HG03280 (cell line): ENCODE results near the gene LAMB2.

Experiments used
- ATAC-seq: cut with Tn5 transposase; IDR thresholded peaks from one replicate; pipeline ENCODE4 v1.9.1; 2021; ENCODE audit warnings: mild to moderate bottlenecking, moderate library complexity; ENCODE audit not compliant: unreplicated experiment

LAMB2 gene

GRCh38 chr3:49122022-49122421 lies 10.8 kb downstream of the LAMB2 start:
- no peak for ATAC-seq

GRCh38 chr3:49121132-49121736 lies 11.6 kb downstream of the LAMB2 start:
- ATAC-seq, result peak; percentile 10

DNA sequence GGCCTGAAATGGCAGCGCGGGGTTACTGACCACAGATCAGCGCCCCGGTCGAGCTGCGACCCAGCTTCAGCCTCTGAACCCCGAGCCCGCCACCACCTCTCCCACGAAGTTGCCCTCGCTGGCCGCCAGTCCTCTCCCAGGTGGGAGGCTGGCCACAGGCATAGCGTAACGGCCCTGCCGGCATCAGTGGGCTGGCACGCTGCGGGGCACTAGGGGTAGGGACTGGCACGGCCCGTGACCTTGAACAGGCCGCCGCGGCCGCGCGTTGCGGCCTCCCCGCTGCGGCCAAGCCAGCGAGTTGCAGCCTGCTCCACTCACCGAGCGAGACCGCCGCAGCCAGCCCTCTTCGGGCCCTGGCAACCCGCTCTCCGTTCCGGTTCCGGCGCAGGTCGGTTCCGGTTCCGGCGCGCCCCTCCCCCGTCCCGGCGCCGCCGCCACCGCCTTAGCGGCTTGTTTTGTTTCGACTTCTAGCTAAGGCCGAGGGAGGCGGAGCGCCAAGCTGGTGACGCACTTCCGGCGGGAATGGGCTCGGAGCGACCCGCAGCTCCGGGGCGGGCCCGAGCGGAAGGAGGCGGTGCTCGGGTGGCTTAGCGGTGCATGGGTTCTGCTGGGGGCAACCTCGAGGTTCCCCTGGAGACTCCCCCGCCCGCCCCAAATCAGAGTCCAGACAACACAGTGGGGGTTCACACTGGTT lies 12.3 kb downstream of the LAMB2 start, which contains the start of gene USP19:
Gene USP19, minus strand, starts transcription at position 386 of the 694 bp plus-strand sequence. CDS start 1,678 bp downstream, outside the sequence.
- peak; percentile 79 for ATAC-seq

- no peak for ATAC-seq
These were observed 12.8 kb downstream of the LAMB2 start for GRCh38 chr3:49120096-49120437.

DNA sequence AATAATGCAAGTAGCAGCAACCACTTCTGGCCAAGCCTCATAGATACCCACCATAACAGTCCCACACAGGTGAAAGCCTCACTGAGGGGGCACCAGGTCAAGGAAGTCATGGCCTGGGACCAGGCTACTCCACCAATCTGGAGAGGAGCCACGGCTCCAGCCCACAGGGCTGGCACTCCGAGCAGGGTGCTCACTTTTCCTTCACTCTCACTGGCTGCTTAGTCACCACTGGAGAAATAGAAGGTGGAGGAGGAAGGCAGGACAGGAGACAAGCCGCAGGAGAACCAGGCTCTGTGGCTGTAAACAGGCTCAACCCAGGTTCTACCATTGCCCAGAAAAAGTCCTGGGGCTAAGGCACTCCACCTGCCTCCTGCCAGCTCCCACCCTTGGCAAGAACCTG lies 13.4 kb downstream of the LAMB2 start:
- ATAC-seq, result no peak

GRCh38 chr3:49119036-49119435 lies 13.8 kb downstream of the LAMB2 start:
- no peak for ATAC-seq

- no peak for ATAC-seq
These were observed 20.6 kb downstream of the LAMB2 start for GRCh38 chr3:49112262-49112661.

DNA sequence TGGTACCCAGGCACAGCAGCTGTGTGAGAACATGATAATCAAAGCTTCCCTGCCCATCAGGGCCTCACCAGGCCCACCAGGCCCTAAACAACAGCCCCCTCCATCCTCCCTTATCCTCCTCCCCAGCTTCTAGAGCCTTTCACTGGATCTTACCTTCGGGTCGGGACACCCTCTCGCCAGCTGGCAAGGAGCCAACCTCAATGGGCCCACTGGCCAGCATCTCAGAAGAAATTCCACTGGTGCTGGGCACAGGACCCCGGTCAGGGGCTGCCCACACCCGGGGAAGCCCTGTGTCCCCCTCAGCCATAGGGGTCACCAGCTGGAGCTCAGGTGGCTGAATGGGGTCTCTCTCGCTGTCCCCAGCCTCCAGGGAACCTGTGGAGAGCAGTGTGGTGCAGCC lies 21.5 kb downstream of the LAMB2 start:
- ATAC-seq, result no peak

GRCh38 chr3:49110780-49111179 lies 22.1 kb downstream of the LAMB2 start:
- no peak for ATAC-seq

DNA sequence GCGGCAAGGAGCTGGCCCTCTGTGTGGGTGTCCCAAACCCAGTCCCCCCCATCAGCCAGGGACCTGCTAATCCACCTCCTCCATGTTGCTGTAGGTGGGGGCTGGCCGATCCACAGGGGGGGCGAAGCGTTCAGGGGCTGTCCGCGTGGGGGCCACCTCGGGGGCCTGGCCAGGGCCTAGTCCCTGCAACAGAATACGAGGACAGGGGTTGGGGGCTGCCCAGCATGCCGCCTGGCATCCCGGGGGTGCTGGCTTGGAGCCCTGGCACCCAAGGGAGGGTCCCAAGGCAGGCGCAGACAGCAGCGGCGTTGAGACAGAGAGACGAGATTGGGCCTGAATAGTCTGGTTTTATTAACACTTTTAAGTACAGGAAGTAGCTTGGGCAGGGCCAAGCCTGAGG lies 24.5 kb downstream of the LAMB2 start:
- no peak for ATAC-seq

DNA sequence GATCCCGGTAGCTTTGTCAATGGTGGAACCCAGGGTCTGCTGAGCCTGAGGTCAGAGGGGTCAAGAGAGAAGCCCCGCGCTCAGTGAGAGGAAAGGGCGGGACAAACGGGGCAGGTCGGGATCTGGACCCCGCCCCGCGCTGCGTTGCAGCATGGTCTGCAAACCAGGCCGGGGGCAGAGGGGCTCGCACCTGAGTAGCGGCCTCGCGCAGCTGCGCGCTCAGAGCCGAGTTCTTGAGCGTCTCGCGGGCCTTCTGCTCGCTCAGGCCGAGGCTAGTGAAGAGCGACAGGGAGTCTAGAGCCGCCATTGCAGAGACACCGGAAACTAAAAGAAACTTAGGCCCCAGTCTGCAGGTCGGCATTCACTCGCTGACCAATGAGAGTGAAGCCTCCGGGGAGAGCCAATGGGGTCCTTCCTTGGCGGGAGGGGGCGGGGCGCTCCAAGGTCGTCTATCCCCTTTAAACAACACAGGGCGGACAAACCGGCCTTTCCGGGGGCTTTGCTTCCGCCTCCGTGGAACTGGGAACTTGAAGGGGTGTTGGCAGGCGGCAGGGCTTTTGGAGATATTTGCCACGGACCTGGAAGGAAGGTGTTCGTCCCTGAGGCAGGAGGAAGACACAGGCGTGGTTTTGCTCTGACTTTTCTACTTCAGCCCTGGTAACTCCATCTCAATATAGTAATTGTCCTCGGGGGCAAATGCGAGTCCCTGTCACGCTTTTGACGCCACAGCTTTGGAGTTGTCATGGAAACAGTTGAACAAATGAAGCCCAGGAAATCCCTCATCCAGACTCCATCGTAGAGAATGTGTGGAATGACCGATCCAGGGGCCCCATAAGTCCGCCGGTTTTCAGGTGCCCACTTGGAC lies 28.2 kb downstream of the LAMB2 start, which contains the start of gene QARS1:
Gene QARS1, minus strand, starts transcription at position 331 of the 865 bp plus-strand sequence. Its CDS starts 24 bp downstream, at position 307.
- peak; percentile 91 for ATAC-seq

DNA sequence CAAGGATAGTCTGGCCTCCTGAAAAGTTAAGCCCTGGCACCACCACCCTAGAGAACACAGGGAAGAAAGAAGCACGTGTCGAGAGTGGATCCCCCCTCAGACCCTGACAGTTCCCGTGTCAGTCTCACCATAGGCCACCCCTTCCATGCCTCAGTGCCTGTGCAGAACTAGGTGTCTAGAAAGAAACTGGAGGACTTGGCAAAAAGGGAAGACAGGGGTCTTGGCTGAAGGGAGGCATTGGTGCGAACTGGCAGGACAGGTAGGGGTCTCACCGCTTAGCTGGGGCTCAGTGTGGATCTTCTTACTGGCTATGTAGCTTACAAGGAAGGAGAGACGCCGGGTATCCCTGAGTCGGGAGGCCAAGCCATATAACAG lies 28.8 kb downstream of the LAMB2 start:
- ATAC-seq, result no peak

DNA sequence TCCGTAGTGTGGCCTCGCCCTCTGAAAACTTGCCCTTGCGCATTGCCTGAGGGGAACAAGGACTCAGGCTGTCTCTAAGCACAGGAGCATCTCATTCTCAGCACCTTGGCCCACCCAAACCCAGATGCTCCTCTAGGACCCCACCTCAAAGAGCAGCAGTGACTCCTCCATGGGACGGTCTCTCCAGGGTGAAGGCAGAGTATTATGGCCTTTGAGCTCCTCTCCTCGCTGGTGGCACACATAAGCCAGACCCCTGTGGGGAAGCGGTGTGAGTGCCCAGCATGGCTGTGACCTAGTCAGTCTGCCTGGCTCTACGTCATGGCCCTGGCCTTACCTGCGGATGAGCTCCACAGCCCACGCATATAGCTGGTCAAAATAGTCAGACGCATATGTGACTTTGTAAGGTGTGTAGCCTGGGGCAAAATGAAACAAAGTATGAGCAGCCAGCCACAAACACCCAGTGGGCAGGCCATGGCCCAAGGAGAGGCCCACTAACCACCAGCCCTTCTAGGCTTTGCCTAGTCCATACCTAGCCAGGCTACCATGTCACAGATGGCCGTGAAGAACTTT lies 32.7 kb downstream of the LAMB2 start:
- no peak for ATAC-seq

DNA sequence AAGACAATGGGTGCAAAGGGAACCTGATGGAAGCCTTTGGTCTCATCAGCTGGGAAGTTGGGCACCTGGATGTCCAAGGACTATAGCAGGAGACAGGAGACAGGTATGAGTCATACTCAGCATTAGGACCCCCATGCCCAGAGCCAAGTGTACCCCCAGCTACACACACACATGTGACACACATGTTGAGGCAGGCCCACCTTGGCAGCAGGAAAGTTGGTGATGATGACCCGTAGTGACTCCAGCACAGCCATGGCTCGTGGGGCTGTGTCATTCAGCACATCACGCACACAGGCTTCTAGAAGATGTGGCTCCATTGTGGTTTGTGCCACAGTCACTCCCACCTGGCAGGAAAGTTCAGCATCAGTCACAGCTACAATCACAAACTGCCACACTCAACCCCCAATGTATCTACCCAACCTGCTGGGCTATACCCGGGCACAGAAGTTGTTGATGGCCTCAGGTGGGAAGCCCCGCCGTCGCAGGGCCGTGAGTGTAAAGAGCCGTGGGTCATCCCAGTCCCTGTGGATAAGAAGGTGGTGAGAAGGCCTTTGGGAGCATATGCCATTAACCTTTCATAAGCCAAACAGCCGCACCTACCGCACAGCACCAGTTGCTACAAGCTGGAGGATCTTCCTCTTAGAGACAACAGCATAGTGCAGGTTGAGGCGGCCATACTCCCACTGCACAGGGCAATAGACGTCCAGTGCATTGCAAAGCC lies 33.8 kb downstream of the LAMB2 start:
- ATAC-seq, result no peak

DNA sequence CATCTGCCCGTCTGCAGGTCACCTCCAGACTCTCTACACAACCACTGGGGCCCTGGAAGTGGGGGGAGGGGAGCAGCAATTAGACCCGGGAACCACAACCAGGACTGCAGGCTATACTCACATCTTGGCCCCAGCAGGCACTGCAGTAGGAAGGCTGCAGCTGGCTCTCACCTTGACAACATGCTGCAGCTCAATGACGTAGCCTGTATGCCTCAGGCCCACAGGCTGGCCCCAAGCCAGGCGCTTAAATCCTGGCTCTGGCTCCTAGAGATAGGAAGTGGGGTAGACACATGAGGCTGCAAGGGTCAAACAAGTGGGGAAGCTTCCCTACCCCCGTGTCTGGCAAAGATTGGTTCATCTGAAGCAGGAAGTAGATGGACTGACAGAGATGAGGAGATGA lies 34.4 kb downstream of the LAMB2 start:
- ATAC-seq, result no peak

- ATAC-seq, result peak; percentile 74
These were observed 38.7 kb downstream of the LAMB2 start, which contains the start of gene QRICH1 for GRCh38 chr3:49093853-49094767. TSS of gene QRICH1 (minus strand) at chr3:49094071. CDS start at chr3:49077017, 17,054 bp downstream.

GRCh38 chr3:49092938-49093852 lies 39.7 kb downstream of the LAMB2 start:
- ATAC-seq, result peak; percentile 42

DNA sequence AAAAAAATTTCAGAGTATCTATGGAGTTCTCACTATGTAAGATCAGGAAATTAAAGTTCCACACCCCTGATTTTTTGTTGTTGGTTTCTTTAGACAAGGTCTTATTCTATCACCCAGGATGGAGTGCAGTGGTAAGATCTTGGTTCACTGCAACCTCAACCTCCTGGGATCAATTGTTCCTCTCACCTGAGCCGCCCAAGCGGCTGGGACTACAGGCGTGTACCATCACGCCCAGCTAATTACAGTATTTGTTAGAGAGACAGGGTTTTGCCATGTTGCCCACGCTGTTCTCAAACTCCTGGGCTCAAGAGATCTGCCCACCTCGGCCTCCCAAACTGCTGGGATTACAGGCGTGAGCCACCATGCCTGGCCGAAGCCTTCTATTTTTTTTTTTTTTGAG lies 51.4 kb downstream of the LAMB2 start:
- ATAC-seq, result no peak

- ATAC-seq, result no peak
These were observed 53.6 kb downstream of the LAMB2 start for GRCh38 chr3:49079270-49079669.
